Testis (tissue), 3 donors: Measurements from ENCODE around the gene IL6ST. TPM values are rescaled to one million over a fixed set of nuclear protein-coding genes. Genes with fewer than 3 reads are reported as not detected.

ENCODE experiments used
- DNase-seq: peaks from one replicate; pipeline ENCODE4 v3.0.0-alpha.2; 2019
- H3K27ac ChIP-seq, 2 donors: fragments of 200-600 bp; sonication (generic); one replicate each; pipeline ENCODE4 v1.5.1; 2019
- H3K27me3 ChIP-seq: fragments of 200-600 bp; sonication (generic); one replicate; pipeline ENCODE4 v1.5.1; 2019
- H3K36me3 ChIP-seq: fragments of 200-600 bp; sonication (generic); one replicate; pipeline ENCODE4 v1.5.1; 2017; ENCODE audit warnings: low read depth; ENCODE audit errors: missing control alignments
- H3K4me1 ChIP-seq: fragments of 200-600 bp; sonication (generic); one replicate; pipeline ENCODE4 v1.5.1; 2019
- H3K4me3 ChIP-seq, 2 donors: fragments of 200-600 bp; sonication (generic); one replicate each; pipeline ENCODE4 v1.5.1; 2017 to 2019
- H3K9me3 ChIP-seq: fragments of 200-600 bp; sonication (generic); one replicate; pipeline ENCODE4 v1.5.1; 2017
- CTCF ChIP-seq, 3 experiments: fragments of 450-650 bp in 2 of 3; fragments of 200-600 bp in 1 of 3; sonication (generic) in 1 of 3; IDR thresholded peaks; one replicate each; pipeline ENCODE4 v1.5.1; 2016 to 2019; ENCODE audit warnings: antibody characterized with exemption in 3 of 3, mild to moderate bottlenecking in 2 of 3, moderate library complexity in 1 of 3
- POLR2A ChIP-seq: fragments of 450-650 bp; IDR thresholded peaks from one replicate; pipeline ENCODE4 v1.6.1; 2017; ENCODE audit warnings: antibody characterized with exemption, mild to moderate bottlenecking, moderate library complexity
- WGBS, 2 donors: methylation state at CpG; one replicate each; pipeline ENCODE4 v1.1.5; 2018; 5-methylcytosine and 5-hydroxymethylcytosine counted together
- intact Hi-C: fragments of 100-400 bp; cut with DNase I; formaldehyde crosslinking; loops from one replicate; pipeline ENCODE4 v1.15.1; 2023; ENCODE audit warnings: low total_unique reads
- polyA plus RNA-seq: library from polyadenylated mRNA; stranded (reverse); fragments of 350-450 nt; fragmentation: Illumina TruSeq; extraction: RNeasy Lipid Tissue Mini Kit (QIAGEN cat#74804); gene quantifications from one replicate; pipeline ENCODE4 v1.2.3, GENCODE V29; 2014; ENCODE audit warnings: low read depth, low replicate concordance; ENCODE audit not compliant: insufficient read depth
- total RNA-seq, 2 donors: library from RNA; depleted of rRNA; stranded (reverse); fragments of >200 nt; gene quantifications; one replicate each; pipeline ENCODE4 v1.2.3, GENCODE V29; 2016

IL6ST gene
- total and polyA plus RNA-seq, 3 donors from 2014 or later: 63.0 to 98.2 (median 83.1) TPM

- no peak for TF ChIP-seq CTCF (IDR thresholded peaks at IDR 0.05)
- TF ChIP-seq POLR2A: no peak
- no peak overlapping the region for H3K4me3 ChIP-seq
- H3K27me3 ChIP-seq: no peaks in the 10 kb centered on the region
- H3K27ac ChIP-seq: no peak overlapping the region
- intact Hi-C loops: no loop called here
- DNase-seq: no peak
- no peaks in the 10 kb centered on the region for H3K4me1 ChIP-seq
- no peaks in the 10 kb centered on the region for H3K9me3 ChIP-seq
- WGBS, 2 donors: 70 to 94% methylated on average over 4 of the region's 4 CpGs
- no peaks in the 10 kb centered on the region for H3K36me3 ChIP-seq
These were observed 89.5 kb downstream of the IL6ST start for GRCh38 chr5:55905251-55905650.

DNA sequence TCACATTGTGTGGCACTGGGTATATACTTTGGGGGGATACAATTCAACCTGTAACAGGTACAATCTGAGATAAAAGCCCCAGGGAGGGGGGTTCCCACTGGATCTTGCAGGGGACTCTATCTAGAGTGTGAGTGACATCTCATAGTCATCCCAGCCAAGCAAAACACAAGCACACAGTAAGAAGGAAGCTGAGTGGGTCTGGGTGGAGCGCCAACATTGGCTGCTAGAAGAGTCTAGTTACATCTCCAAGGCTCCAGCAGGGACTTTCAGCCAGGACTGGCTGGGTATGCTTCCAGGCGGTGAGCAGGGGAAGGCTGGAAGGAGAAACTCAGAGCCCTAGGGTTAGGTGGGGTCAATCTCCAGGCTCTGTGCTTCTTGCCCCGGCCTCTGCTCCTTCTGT is 90.6 kb downstream of the IL6ST start:
- TF ChIP-seq POLR2A (no peak), CTCF (IDR thresholded peaks at IDR 0.05) (no peak)
- Histone ChIP-seq H3K27me3 (no peaks in the 10 kb centered on the region), H3K27ac (no peak overlapping the region), H3K9me3 (no peaks in the 10 kb centered on the region), H3K4me1 (no peaks in the 10 kb centered on the region), H3K36me3 (no peaks in the 10 kb centered on the region), H3K4me3 (no peak overlapping the region)
- DNase-seq: no peak
- intact Hi-C loops: no loop called here
- WGBS, 2 donors: 83 to 96% methylated on average over 1 to 3 of the region's 3 CpGs

- no peak for DNase-seq
- Histone ChIP-seq H3K4me1 (no peaks in the 10 kb centered on the region), H3K27ac (no peak overlapping the region), H3K27me3 (no peaks in the 10 kb centered on the region), H3K9me3 (no peaks in the 10 kb centered on the region), H3K36me3 (no peaks in the 10 kb centered on the region), H3K4me3 (no peak overlapping the region)
- TF ChIP-seq CTCF (IDR thresholded peaks at IDR 0.05): no peak
- TF ChIP-seq POLR2A: no peak
- intact Hi-C loops: no loop called here
- 89 to 94% methylated on average over 19 of the region's 19 CpGs for WGBS, 2 donors
These were observed 91.6 kb downstream of the IL6ST start for GRCh38 chr5:55903121-55903701.

- H3K36me3 ChIP-seq: no peaks in the 10 kb centered on the region
- no peak for DNase-seq
- WGBS, 2 donors: 87 to 95% methylated on average over 5 of the region's 5 CpGs
- H3K4me3 ChIP-seq: no peak overlapping the region
- no peaks in the 10 kb centered on the region for H3K27me3 ChIP-seq
- no peaks in the 10 kb centered on the region for H3K4me1 ChIP-seq
- TF ChIP-seq POLR2A (no peak), CTCF (IDR thresholded peaks at IDR 0.05) (no peak)
- no peak overlapping the region for H3K27ac ChIP-seq
- no peaks in the 10 kb centered on the region for H3K9me3 ChIP-seq
- intact Hi-C loops: no loop called here
These were observed 92.1 kb downstream of the IL6ST start for GRCh38 chr5:55902696-55903095.

GRCh38 chr5:55900776-55901175 is 94.0 kb downstream of the IL6ST start:
- TF ChIP-seq POLR2A (no peak), CTCF (IDR thresholded peaks at IDR 0.05) (no peak)
- Histone ChIP-seq H3K36me3 (no peaks in the 10 kb centered on the region), H3K27ac (no peak overlapping the region), H3K4me3 (no peak overlapping the region), H3K9me3 (no peaks in the 10 kb centered on the region), H3K27me3 (no peaks in the 10 kb centered on the region), H3K4me1 (no peaks in the 10 kb centered on the region)
- intact Hi-C loops: no loop called here
- DNase-seq: no peak
